Trophoblast cell (in vitro differentiated cells and primary cell): ENCODE measurements around the gene C1QTNF12.
A peak's percentile ranks its signal among the peaks of the same experiment; 100 is the strongest.

ENCODE experiments used
- DNase-seq, 2 donors: peaks; one replicate each; pipeline ENCODE4 v3.0.0-alpha.2; 2016
- H2AFZ ChIP-seq: 2 replicates; pipeline ENCODE4 v1.6.1; 2013; ENCODE audit warnings: low read length, moderate library complexity, mild to moderate bottlenecking; ENCODE audit not compliant: insufficient read depth, poor library complexity
- H2AK5ac ChIP-seq: 2 replicates; pipeline ENCODE4 v1.6.1; 2013; ENCODE audit warnings: mild to moderate bottlenecking, low read length
- H2BK120ac ChIP-seq: 2 replicates; pipeline ENCODE4 v1.6.1; 2013; ENCODE audit warnings: low read length, mild to moderate bottlenecking, moderate library complexity; ENCODE audit not compliant: insufficient read depth, poor library complexity
- H2BK12ac ChIP-seq: 2 replicates; pipeline ENCODE4 v1.6.1; 2013; ENCODE audit warnings: mild to moderate bottlenecking, low read length, moderate library complexity
- H2BK5ac ChIP-seq: 2 replicates; pipeline ENCODE4 v1.6.1; 2013; ENCODE audit warnings: low read length, low read depth, moderate library complexity, mild to moderate bottlenecking; ENCODE audit not compliant: poor library complexity
- H3K14ac ChIP-seq: 2 replicates; pipeline ENCODE4 v1.6.1; 2013; ENCODE audit warnings: mild to moderate bottlenecking, low read length
- H3K18ac ChIP-seq: 2 replicates; pipeline ENCODE4 v1.6.1; 2013; ENCODE audit warnings: mild to moderate bottlenecking, low read length
- H3K23ac ChIP-seq: 2 replicates; pipeline ENCODE4 v1.6.1; 2013; ENCODE audit warnings: low read length
- H3K27ac ChIP-seq: 2 replicates; pipeline ENCODE4 v1.5.1; 2013; ENCODE audit warnings: low read depth, mild to moderate bottlenecking, inconsistent platforms, low read length, moderate library complexity
- H3K27me3 ChIP-seq: 2 replicates; pipeline ENCODE4 v1.6.1; 2013; ENCODE audit warnings: inconsistent platforms, mild to moderate bottlenecking, low read length, moderate library complexity; ENCODE audit not compliant: insufficient read depth
- H3K36me3 ChIP-seq, 2 experiments: 1 replicate in 1 of 2; 2 replicates in 1 of 2; pipeline ENCODE4 v1.6.1; 2013; ENCODE audit warnings: low read length in 2 of 2, mild to moderate bottlenecking in 2 of 2, moderate library complexity in 1 of 2; ENCODE audit not compliant: insufficient read depth in 2 of 2, control insufficient read depth in 1 of 2
- H3K4ac ChIP-seq: 2 replicates; pipeline ENCODE4 v1.6.1; 2013; ENCODE audit warnings: low read depth, mild to moderate bottlenecking, low read length, moderate library complexity
- H3K4me1 ChIP-seq, 2 experiments: 1 replicate in 1 of 2; 2 replicates in 1 of 2; pipeline ENCODE4 v1.6.1; 2013; ENCODE audit warnings: low read length in 2 of 2, mild to moderate bottlenecking in 2 of 2, moderate library complexity in 1 of 2; ENCODE audit not compliant: insufficient read depth in 2 of 2, control insufficient read depth in 1 of 2
- H3K4me2 ChIP-seq: 2 replicates; pipeline ENCODE4 v1.6.1; 2013; ENCODE audit warnings: inconsistent platforms, mild to moderate bottlenecking, low read length, moderate library complexity
- H3K4me3 ChIP-seq: 2 replicates; pipeline ENCODE4 v1.5.1; 2013; ENCODE audit warnings: mild to moderate bottlenecking, low read depth, low read length, inconsistent platforms
- H3K79me1 ChIP-seq: one replicate; pipeline ENCODE4 v1.6.1; 2013; ENCODE audit warnings: low read length
- H3K79me2 ChIP-seq: 2 replicates; pipeline ENCODE4 v1.6.1; 2013; ENCODE audit warnings: low read length, mild to moderate bottlenecking; ENCODE audit not compliant: control insufficient read depth, insufficient read depth, poor library complexity
- H3K9ac ChIP-seq: 2 replicates; pipeline ENCODE4 v1.6.1; 2013; ENCODE audit warnings: mild to moderate bottlenecking, low read length
- H3K9me3 ChIP-seq: 2 replicates; pipeline ENCODE4 v1.6.1; 2013; ENCODE audit warnings: low read depth, mild to moderate bottlenecking, control low read depth, inconsistent platforms, low read length; ENCODE audit not compliant: insufficient read depth
- H4K12ac ChIP-seq: 2 replicates; pipeline ENCODE4 v1.6.1; 2013; ENCODE audit warnings: low read depth, mild to moderate bottlenecking, low read length, moderate library complexity
- H4K8ac ChIP-seq: 2 replicates; pipeline ENCODE4 v1.6.1; 2013; ENCODE audit warnings: low read depth, mild to moderate bottlenecking, low read length, moderate library complexity
- H4K91ac ChIP-seq: one replicate; pipeline ENCODE4 v1.6.1; 2013; ENCODE audit warnings: low read depth, mild to moderate bottlenecking, low read length, moderate library complexity
- WGBS: extraction: QIAGEN DNeasy Blood & Tissue Kit; methylation state at CpG from one replicate; pipeline ENCODE4 v1.1.7; 2013; ENCODE audit warnings: missing lambda C conversion rate; ENCODE audit not compliant: insufficient read length, insufficient coverage; ENCODE audit errors: extremely low coverage; 5-methylcytosine and 5-hydroxymethylcytosine counted together

Gene C1QTNF12

DNA sequence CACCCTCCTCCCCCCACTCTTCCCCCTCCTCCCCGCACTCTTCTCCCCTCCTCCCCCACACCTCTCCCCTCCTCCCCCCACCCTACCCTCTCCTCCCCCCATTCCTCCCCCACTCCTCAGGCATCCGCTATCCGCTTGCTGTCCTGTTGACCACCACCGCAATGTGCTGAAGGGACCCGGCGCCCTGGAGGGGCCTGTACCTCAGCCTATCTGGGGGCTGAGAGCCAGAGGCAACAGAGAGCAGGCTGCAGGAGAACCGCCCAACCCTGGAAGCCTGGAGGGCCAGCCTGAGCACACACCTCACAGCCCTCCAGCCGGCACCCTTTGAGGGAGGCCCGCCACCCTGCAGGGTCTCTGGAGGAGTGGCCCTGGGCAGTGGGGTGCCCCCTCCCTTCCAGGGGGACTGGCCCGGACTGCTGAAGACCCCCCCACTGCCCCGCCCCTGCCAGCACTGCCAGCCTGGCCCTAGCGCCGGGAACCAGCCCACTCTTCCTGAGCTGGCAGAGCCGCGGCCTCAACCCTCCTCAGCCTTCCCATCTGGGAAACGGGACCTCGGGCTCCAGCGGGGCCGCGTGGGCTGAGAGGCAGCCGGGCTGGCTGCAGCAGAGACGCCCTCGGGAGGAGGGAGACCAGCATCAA, 1.2 kb downstream of the C1QTNF12 start:
- Histone ChIP-seq H3K18ac (no peak overlapping the region), H3K4me3 (no peak overlapping the region), H3K79me1 (peaks cover 3% of the 10 kb centered on the region), H3K27ac (no peak overlapping the region), H2AK5ac (no peak overlapping the region), H3K9me3 (peaks cover 2% of the 10 kb centered on the region), H3K4me2 (no peak overlapping the region), H4K12ac (no peak overlapping the region), H2BK12ac (no peak overlapping the region), H3K23ac (no peak overlapping the region), H2BK120ac (no peak overlapping the region), H3K14ac (no peak overlapping the region), H3K36me3 (peaks cover 1 to 6% of the 10 kb centered on the region in 2 experiments), H3K79me2 (no peaks in the 10 kb centered on the region), H3K4ac (no peak overlapping the region), H4K8ac (no peak overlapping the region), H2AFZ (no peak overlapping the region), H2BK5ac (no peak overlapping the region), H4K91ac (no peak overlapping the region), H3K9ac (no peak overlapping the region), H3K4me1 (peaks cover 5 to 7% of the 10 kb centered on the region in 2 experiments), H3K27me3 (peaks cover 5% of the 10 kb centered on the region)
- 57% methylated on average over 1 of the region's 23 CpGs for WGBS
- no peak for DNase-seq

- H3K79me1 ChIP-seq: peaks cover 3% of the 10 kb centered on the region
These were observed 2.2 kb downstream of the C1QTNF12 start for GRCh38 chr1:1244192-1244811.

GRCh38 chr1:1243807-1244191, 2.7 kb downstream of the C1QTNF12 start:
- Histone ChIP-seq H3K79me2 (no peaks in the 10 kb centered on the region), H3K27me3 (peaks cover 5% of the 10 kb centered on the region), H3K14ac (no peak overlapping the region), H2BK120ac (no peak overlapping the region), H3K4me2 (no peak overlapping the region), H2AK5ac (no peak overlapping the region), H4K8ac (no peak overlapping the region), H3K36me3 (peaks cover 0 to 6% of the 10 kb centered on the region in 2 experiments), H3K9ac (no peak overlapping the region), H3K27ac (no peak overlapping the region), H3K23ac (no peak overlapping the region), H3K18ac (no peak overlapping the region), H4K91ac (no peak overlapping the region), H3K4ac (no peak overlapping the region), H2AFZ (no peak overlapping the region), H3K4me1 (peaks cover 7 to 14% of the 10 kb centered on the region in 2 experiments), H3K9me3 (peaks cover 2% of the 10 kb centered on the region), H3K79me1 (peaks cover 3% of the 10 kb centered on the region), H3K4me3 (no peak overlapping the region), H2BK5ac (no peak overlapping the region), H2BK12ac (no peak overlapping the region), H4K12ac (no peak overlapping the region)
- DNase-seq: peak in 1 of 2 donors; percentile 4
- WGBS: no CpG with 5 or more reads among the region's 23 CpGs

More at GRCh38 chr1:1244192-1244811, 2.2 kb downstream of the C1QTNF12 start:
- no peak overlapping the region for H4K8ac ChIP-seq
- H3K9me3 ChIP-seq: peaks cover 2% of the 10 kb centered on the region
- H3K4me1 ChIP-seq: peaks cover 7 to 10% of the 10 kb centered on the region in 2 experiments
- no peak overlapping the region for H3K27ac ChIP-seq
- no peak overlapping the region for H3K4me2 ChIP-seq
- no peak overlapping the region for H2BK5ac ChIP-seq
- H3K14ac ChIP-seq: no peak overlapping the region
- H3K9ac ChIP-seq: no peak overlapping the region
- H2AK5ac ChIP-seq: no peak overlapping the region
- peak in 1 of 2 donors; percentile 51 for DNase-seq
- H3K4me3 ChIP-seq: no peak overlapping the region
- H2BK120ac ChIP-seq: no peak overlapping the region
- H3K4ac ChIP-seq: no peak overlapping the region
- H4K91ac ChIP-seq: no peak overlapping the region
- H4K12ac ChIP-seq: no peak overlapping the region
- H2BK12ac ChIP-seq: no peak overlapping the region
- peaks cover 0 to 6% of the 10 kb centered on the region in 2 experiments for H3K36me3 ChIP-seq
- WGBS: no CpG with 5 or more reads among the region's 30 CpGs
- no peak overlapping the region for H3K23ac ChIP-seq
- no peak overlapping the region for H2AFZ ChIP-seq
- H3K79me2 ChIP-seq: no peaks in the 10 kb centered on the region
- no peak overlapping the region for H3K18ac ChIP-seq
- peaks cover 5% of the 10 kb centered on the region for H3K27me3 ChIP-seq

GRCh38 chr1:1243266-1243660, 3.3 kb downstream of the C1QTNF12 start:
- H3K18ac ChIP-seq: no peak overlapping the region
- WGBS: no CpG with 5 or more reads among the region's 23 CpGs
- no peak overlapping the region for H3K27ac ChIP-seq

More at GRCh38 chr1:1243266-1243660, 3.3 kb downstream of the C1QTNF12 start:
- Histone ChIP-seq H3K27me3 (peaks cover 5% of the 10 kb centered on the region), H3K4ac (no peak overlapping the region), H3K36me3 (peaks cover 0 to 6% of the 10 kb centered on the region in 2 experiments), H3K79me2 (no peaks in the 10 kb centered on the region), H3K4me2 (no peak overlapping the region), H3K79me1 (peaks cover 5% of the 10 kb centered on the region), H2AFZ (no peak overlapping the region), H3K9ac (no peak overlapping the region), H4K12ac (no peak overlapping the region), H2BK5ac (no peak overlapping the region), H4K91ac (no peak overlapping the region), H2BK12ac (no peak overlapping the region), H3K4me1 (peaks cover 7 to 18% of the 10 kb centered on the region in 2 experiments), H4K8ac (no peak overlapping the region), H2BK120ac (no peak overlapping the region), H3K14ac (no peak overlapping the region), H3K4me3 (no peak overlapping the region), H3K23ac (no peak overlapping the region), H2AK5ac (no peak overlapping the region), H3K9me3 (peaks cover 2% of the 10 kb centered on the region)
- DNase-seq: no peak
